Gastroesophageal sphincter (tissue), 3 donors: ENCODE results near the gene PARN.

Experiments used
- POLR2A ChIP-seq, 2 donors: fragments of 450-650 bp; IDR thresholded peaks; one replicate each; pipeline ENCODE4 v1.6.1; 2017; ENCODE audit warnings: antibody characterized with exemption in 2 of 2, mild to moderate bottlenecking in 2 of 2, moderate library complexity in 1 of 2
- TF ChIP-seq, protein P1 (sequence below), 4 experiments: fragments of 200-600 bp in 2 of 4; fragments of 450-650 bp in 2 of 4; sonication (generic) in 1 of 4; IDR thresholded peaks; one replicate each; pipeline ENCODE4 v1.5.1; 2017 to 2019; ENCODE audit warnings: antibody characterized with exemption in 4 of 4, mild to moderate bottlenecking in 2 of 4, moderate library complexity in 2 of 4

DNA sequence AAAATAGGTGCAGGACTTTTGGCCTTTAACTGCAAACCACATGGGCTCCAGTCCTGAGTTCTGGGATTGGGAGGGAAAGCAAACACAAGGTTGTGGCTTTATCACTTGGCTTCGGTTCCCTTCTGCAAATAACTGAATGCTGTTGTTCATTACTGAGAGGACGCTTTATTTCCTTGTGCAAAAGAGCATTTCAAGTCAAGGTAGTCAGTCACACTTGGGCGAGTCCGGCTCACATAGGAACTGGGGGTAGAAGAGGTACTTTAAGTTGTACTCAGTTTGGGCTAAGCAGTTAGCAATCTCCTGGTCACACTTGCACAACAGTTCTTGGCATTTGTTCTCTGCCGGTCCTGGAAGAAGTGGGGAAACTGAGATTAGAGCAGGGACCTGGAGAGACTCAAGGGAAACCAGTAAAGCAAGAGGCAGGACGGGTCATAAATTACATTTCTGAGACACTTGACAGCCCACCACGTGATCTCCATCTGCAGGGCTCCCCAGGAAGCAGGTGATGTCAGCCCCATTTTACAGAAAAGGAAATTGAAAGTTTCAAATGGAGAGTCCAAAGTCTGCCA lies 42.4 kb upstream of the PARN start:
- TF ChIP-seq, protein P1, sequence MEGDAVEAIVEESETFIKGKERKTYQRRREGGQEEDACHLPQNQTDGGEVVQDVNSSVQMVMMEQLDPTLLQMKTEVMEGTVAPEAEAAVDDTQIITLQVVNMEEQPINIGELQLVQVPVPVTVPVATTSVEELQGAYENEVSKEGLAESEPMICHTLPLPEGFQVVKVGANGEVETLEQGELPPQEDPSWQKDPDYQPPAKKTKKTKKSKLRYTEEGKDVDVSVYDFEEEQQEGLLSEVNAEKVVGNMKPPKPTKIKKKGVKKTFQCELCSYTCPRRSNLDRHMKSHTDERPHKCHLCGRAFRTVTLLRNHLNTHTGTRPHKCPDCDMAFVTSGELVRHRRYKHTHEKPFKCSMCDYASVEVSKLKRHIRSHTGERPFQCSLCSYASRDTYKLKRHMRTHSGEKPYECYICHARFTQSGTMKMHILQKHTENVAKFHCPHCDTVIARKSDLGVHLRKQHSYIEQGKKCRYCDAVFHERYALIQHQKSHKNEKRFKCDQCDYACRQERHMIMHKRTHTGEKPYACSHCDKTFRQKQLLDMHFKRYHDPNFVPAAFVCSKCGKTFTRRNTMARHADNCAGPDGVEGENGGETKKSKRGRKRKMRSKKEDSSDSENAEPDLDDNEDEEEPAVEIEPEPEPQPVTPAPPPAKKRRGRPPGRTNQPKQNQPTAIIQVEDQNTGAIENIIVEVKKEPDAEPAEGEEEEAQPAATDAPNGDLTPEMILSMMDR (IDR thresholded peaks at IDR 0.05): no peak
- TF ChIP-seq POLR2A (IDR thresholded peaks at IDR 0.05): no peak
